ENCODE measurements around the gene RPGRIP1. TPM values are rescaled to one million over a fixed set of nuclear protein-coding genes. Genes with fewer than 3 reads are reported as not detected.

Gene RPGRIP1
- total RNA-seq, 1 donor from 2014 or later = 0.30 TPM

- TF ChIP-seq CTCF (IDR thresholded peaks at IDR 0.05; ENCODE audit: borderline replicate concordance) = no peak
- Histone ChIP-seq H3K27me3 (ENCODE audit: low read depth) (no peaks in the 10 kb centered on the region), H3K4me3 (no peak overlapping the region), H3K36me3 (peaks cover 81% of the 10 kb centered on the region), H3K4me1 (peaks cover 98% of the 10 kb centered on the region), H3K27ac (replicated peaks) (no peak overlapping the region), H3K9me3 (replicated peaks) (no peaks in the 10 kb centered on the region)
- intact Hi-C loops (cut with micrococcal nuclease) = no loop called here
- no peak for DNase-seq
Measured at GRCh38 chr14:21262410-21262809, 17.5 kb upstream of the RPGRIP1 start.

- Histone ChIP-seq H3K4me3 (peak overlapping the region; percentile 15), H3K27ac (replicated peaks) (peak overlapping the region; percentile 14), H3K9me3 (replicated peaks) (no peaks in the 10 kb centered on the region), H3K36me3 (peaks cover 75% of the 10 kb centered on the region), H3K4me1 (peaks cover 98% of the 10 kb centered on the region), H3K27me3 (ENCODE audit: low read depth) (no peaks in the 10 kb centered on the region)
- no peak for TF ChIP-seq CTCF (IDR thresholded peaks at IDR 0.05; ENCODE audit: borderline replicate concordance)
- no peak for DNase-seq
- intact Hi-C loops (cut with micrococcal nuclease) = no loop called here
Measured at GRCh38 chr14:21263284-21264024, 16.4 kb upstream of the RPGRIP1 start.

- TF ChIP-seq CTCF (IDR thresholded peaks at IDR 0.05; ENCODE audit: borderline replicate concordance) = no peak
- peak overlapping the region; percentile 14 for H3K27ac ChIP-seq (replicated peaks)
- H3K4me1 ChIP-seq = peaks cover 97% of the 10 kb centered on the region
- no peaks in the 10 kb centered on the region for H3K9me3 ChIP-seq (replicated peaks)
- DNase-seq = no peak
- peaks cover 69% of the 10 kb centered on the region for H3K36me3 ChIP-seq
- peak overlapping the region; percentile 15 for H3K4me3 ChIP-seq
- intact Hi-C loops (cut with micrococcal nuclease) = no loop called here
- H3K27me3 ChIP-seq (ENCODE audit: low read depth) = no peaks in the 10 kb centered on the region
Measured at GRCh38 chr14:21264025-21264801, 15.7 kb upstream of the RPGRIP1 start.

- no peak for DNase-seq
- Histone ChIP-seq H3K4me1 (peaks cover 73% of the 10 kb centered on the region), H3K9me3 (replicated peaks) (no peaks in the 10 kb centered on the region), H3K27ac (replicated peaks) (peak overlapping the region; percentile 92), H3K36me3 (peaks cover 40% of the 10 kb centered on the region), H3K27me3 (ENCODE audit: low read depth) (no peaks in the 10 kb centered on the region), H3K4me3 (peak overlapping the region; percentile 76)
- intact Hi-C loops (cut with micrococcal nuclease) = no loop called here
- TF ChIP-seq CTCF (IDR thresholded peaks at IDR 0.05; ENCODE audit: borderline replicate concordance) = no peak
Measured at GRCh38 chr14:21267431-21267845, 12.4 kb upstream of the RPGRIP1 start.

GRCh38 chr14:21267886-21268616 is 11.8 kb upstream of the RPGRIP1 start:
- no peak for TF ChIP-seq CTCF (IDR thresholded peaks at IDR 0.05; ENCODE audit: borderline replicate concordance)
- H3K27ac ChIP-seq (replicated peaks) = peak overlapping the region; percentile 92
- H3K9me3 ChIP-seq (replicated peaks) = no peaks in the 10 kb centered on the region
- peaks cover 34% of the 10 kb centered on the region for H3K36me3 ChIP-seq
- H3K27me3 ChIP-seq (ENCODE audit: low read depth) = no peaks in the 10 kb centered on the region
- peak overlapping the region; percentile 76 for H3K4me3 ChIP-seq
- intact Hi-C loops (cut with micrococcal nuclease) = no loop called here
- peaks cover 67% of the 10 kb centered on the region for H3K4me1 ChIP-seq
- DNase-seq = no peak
